Measurements from ENCODE around the gene MATN4.
A peak's percentile ranks its signal among the peaks of the same experiment; 100 is the strongest.

The MATN4 gene

DNA sequence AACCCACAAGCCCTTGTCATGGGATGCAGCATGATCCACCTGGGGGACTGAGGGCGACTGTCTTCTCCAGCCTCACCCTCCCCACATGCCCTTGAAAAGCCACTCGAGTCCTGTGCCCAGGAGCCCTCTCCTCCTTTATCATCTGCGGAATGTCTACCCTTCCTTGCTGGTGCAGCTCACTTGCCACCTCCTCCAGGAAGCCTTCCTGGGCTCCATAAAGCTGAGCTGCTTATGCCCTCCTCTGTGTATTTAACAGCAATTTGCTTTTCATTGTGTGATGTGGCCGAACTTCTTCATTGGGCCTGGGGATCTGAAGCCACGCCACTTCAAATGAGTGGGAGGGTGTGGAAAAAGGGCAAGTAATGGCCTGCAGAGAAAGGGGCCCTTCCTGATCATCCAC, 19.2 kb downstream of the MATN4 start:
- DNase-seq: no peak

DNA sequence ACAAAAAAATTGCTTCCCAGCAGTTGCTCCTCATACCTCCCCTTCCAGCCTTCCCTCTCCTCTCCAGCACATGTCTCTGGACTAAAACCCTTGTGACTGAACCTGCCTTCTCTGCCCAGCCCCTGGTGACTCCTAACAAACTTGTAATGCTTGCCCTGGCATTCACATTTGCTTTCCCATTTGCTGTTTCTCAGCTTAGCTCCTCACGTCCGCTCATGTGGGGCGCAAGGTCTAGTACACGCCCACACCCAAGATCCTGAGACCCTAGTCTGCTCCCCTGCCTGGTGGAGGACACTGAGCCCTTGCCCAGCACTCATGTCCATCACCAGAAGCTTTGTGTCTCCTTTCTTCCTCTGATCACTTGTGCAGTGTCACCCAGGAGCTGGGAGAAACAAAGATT, 19.7 kb downstream of the MATN4 start:
- DNase-seq: no peak

DNA sequence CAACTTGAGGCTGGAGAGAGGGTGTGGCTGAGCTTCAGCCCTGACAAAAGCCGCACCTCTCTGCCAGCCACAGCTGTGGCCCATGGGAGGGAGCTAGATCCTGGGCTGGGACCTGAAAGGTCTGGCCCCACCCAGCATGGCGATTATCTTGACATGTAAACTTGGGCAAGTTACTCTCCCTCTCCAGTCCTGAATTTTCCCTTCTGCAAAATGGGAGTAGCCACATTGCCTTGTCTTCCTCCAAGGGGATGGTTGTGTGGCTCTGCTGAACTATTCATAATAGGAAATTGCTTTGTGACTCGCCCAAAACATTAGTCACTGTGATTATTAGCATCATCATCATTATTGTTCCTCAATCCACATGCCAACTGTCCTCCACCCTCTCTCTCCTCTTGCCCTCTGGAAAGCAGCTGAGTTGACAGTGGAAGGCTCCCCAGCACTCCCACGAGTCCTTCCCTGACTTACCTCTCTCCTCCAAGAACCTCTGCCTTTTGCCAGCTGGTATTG, 24.5 kb downstream of the MATN4 start:
- no peak for DNase-seq

DNA sequence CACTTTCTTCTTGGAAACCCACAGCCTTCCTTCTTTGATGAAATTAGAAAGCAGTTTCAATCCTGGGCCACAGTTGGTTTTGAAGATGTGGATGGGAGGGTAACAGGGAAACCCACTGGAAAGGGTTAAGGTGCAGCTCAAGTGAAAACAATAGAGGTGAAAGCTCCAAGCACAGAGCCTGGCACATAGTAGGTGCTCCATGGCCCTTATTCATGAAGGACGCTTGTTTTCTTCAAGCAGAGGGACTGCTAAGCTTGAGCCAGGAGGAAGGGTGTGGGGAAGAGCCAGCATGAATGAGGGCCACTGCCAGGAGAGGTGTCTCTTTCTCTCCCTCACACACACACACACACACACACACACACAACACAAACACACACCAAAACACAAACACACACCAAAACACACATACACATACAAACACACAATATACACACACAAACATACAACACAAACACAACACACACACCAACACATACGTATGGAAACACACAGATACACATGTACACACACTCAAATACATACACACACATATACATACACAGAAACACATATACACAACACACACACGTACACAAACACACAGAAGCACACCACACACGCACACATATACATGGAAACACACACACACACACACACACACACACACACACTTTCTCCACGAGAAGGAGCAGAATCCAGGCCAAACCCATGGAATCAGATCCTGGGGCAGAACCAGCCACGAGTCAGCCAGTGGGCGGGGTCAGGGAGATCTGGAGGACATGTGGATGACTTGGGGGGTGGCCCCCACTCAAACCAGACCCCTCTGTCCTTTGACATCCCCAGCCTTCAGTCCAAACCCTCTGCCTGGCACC, 25.2 kb downstream of the MATN4 start:
- DNase-seq: no peak

DNA sequence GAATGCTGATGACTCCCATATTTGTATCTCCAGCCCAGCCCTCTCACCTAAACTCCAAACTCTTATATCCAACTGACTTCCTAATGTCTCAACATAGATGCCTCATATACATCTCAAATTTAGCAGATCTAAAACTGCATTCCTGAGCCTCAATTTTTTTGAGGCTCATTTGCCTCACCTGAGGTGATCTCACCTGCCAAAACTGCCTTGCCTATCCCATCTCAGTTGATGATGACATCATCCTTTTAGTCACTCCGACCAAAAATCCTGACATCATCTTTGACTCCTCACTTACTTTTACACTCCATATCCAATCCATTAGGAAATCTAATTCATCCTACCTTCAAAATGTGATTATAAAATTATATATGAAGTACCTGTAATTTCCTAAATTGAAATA, 28.1 kb downstream of the MATN4 start:
- DNase-seq: no peak

DNA sequence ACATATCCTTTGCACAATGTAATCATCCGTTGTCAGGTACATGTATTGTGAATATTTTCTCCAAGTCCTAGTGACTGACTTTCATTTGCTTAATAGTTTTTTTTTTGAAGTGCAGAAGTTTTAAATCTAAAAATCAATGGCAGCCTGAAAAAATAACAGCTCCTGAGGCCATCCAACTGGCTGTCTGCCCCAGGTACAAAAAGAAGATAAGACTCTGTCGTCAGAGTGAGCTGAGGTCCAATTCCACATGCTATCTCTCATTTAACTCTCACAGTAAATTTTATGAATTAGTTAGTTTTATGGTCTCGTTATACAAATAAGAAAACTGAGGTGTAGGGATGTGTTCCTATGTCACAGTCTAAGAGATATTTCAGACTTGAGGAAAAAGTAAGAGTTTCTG, 32.8 kb downstream of the MATN4 start:
- DNase-seq: no peak

DNA sequence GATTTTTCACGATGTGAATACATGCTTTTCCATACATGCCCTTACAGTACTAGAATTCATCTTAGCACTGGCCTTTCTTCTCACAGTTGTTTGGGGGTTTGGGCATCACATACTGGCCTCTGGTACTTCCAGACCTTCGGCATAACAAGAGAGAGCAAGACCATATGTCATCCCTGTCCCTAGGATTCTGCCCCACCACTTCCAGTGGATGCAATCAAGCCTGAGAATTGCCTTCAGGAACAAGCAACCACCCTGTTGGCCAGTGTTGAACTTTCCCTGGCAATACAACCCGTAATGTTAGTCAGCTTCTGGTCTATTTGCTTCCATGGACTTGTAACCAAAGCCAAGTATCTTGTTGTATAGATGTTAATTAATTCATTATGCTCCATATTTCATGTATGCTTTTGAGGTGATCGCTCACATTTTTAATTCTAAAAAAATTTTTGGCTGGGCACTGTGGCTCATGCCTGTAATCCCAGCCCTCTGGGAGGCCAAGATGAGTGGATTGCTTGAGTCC, 38.3 kb downstream of the MATN4 start:
- no peak for DNase-seq

DNA sequence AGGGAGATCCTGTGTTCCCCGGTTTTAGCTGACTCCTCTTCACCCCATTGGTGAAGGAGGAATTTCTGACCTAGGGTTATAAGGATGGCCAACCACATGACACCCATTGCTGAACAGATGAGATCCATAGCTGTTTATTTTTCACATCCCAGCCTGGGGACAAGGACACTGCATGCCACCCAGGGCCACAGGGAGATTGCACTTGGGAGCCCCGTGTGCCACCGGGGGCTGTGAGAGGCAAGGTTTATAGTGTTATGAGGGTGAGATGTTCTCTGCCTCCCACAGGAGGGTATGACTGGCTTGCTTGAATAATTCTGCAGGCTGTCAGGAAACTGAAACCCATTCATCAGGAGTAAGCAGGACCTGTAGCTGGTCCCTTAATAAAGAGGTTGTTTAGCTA, 39.0 kb downstream of the MATN4 start:
- no peak for DNase-seq

DNA sequence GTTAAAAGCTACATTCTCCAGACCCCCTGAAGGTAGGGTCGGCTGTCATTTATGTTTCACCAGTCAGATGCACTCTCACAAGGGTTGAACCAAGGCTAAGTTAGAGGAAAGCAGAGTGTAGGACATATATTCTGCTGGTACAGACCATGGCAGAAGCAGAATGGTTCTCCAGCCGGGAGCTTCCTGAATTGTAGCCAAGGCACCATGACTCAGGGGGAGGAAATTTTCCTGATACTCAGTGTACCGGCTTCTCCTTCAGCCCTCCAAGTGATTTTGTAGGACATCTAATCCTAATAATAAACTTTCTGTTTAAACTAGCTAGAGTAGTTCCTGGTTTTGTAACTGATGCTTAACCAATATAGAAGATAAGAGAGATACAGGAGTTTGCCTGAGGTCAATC, 39.6 kb downstream of the MATN4 start:
- no peak for DNase-seq

DNA sequence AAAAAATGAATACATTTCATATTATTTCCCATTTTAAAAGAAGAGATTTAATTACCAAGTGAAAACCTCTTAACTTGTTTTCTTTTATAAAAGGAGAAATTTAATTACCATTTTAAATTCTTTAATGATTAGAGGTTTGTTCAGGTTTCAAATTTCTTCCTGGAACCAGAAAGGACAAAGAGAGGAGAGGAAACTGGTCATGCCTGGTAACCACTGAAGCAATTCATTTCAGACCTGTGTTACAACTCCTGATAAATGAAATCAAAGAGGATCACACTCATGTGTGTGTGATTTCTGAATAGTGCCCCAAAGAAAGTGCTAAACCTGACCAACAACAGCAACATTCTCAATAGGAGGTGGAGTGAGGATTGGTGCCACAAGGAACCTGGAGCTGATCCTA, 41.1 kb downstream of the MATN4 start:
- no peak for DNase-seq

DNA sequence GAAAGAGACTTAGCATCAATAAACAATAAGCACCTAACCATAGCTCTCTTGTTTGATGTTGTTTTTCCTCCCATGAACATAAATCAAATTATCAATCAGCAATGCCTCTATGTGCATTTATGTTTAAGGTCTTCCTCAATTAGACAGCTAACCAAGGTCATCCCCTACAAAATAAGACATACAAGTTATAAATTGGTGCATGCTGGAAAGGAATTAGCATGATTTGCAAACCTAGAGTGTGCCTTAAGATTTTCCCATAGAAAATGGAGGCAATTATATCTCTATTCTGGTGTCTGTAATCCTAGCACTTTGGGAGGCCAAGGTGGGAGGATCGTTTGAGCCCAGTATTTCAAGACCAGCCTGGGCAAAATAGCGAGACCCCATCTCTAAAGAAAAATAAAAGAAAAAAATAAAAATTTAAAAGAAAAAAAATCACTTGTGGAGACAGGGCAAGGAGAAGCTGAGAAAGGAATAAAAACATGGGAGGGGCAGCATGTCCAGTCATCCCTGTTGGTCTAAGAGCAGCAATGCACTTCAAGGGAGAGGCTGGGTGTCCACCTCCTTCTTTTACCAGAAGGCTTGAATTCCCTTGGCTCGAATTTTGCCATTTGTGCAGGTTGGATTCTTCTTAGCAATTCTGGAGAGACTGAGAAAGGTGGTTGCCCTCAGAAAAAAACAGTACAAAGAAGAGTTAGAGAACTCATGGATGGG, 44.4 kb downstream of the MATN4 start:
- no peak for DNase-seq

DNA sequence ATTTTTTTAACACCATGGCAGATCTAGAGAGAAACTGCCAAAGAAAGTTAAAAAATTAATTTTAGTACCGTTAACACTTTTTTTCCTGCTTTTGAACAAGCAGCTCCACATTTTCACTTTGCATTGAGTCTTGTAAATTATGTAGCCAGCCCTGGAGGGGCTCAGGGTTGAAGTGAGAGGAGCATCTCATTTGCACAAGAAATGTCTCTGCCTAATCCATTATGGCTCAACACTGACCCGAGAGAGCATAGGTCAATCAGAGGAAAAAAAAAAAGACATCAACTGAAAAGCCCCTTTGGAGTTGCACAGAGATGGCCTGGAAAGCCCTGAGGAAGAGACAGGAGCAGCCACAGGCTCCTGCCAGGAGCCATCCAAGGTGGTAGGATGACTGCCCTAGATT, 49.4 kb downstream of the MATN4 start:
- DNase-seq: no peak

DNA sequence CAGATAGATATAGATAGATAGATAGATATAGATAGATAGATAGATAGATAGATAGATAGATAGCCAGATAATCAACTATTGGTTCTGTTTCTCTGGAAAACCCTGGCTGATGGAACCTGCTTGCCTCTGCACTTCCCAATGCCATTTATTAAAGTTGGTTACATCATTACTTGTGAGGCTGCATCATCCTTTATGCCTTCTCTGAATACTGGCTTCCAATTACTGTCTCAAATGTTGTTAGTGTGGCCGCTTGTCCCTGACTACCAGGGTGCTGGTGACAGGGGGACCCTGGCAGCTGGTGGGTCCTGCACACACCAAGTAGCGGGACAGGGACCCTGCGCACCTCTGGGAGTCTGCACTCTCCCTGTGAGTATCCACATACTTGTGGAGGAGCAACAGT, 49.8 kb downstream of the MATN4 start:
- DNase-seq: no peak

DNA sequence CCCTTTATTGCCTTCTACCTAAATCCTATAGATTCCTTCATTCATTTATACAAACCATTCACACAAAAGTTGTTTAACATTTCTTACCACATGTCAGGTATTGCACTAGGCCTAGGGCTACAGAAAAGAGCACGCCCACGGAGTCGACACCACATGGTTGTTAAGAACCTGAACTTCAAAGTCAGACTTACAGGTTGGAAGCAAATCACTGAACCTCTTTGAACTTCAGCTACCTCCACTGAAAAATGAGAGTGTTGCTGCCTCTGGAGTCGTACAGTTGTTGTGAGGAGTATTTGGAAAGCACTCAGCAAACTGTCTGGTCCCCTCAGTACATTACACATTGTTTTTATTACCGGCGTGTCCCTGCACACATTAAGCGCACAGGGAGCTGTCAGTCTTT, 50.4 kb downstream of the MATN4 start:
- no peak for DNase-seq

DNA sequence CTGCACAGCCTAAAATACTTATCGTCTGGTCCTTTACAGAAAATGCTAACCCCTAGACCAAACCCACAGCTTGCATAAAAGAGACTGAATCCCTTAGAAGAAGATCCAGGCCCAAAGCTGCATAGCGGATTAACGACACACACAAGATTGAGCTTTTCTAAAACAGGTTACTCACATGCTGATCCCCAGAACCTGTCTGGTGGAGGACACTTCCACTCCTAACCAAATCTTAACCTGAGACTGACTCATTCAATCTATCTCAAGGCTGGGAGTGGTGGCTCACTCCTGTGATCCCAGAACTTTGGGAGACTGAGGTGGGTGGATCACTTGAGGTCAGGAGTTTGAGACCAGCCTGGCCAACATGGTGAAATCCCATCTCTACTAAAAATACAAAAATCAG, 50.9 kb downstream of the MATN4 start:
- no peak for DNase-seq

DNA sequence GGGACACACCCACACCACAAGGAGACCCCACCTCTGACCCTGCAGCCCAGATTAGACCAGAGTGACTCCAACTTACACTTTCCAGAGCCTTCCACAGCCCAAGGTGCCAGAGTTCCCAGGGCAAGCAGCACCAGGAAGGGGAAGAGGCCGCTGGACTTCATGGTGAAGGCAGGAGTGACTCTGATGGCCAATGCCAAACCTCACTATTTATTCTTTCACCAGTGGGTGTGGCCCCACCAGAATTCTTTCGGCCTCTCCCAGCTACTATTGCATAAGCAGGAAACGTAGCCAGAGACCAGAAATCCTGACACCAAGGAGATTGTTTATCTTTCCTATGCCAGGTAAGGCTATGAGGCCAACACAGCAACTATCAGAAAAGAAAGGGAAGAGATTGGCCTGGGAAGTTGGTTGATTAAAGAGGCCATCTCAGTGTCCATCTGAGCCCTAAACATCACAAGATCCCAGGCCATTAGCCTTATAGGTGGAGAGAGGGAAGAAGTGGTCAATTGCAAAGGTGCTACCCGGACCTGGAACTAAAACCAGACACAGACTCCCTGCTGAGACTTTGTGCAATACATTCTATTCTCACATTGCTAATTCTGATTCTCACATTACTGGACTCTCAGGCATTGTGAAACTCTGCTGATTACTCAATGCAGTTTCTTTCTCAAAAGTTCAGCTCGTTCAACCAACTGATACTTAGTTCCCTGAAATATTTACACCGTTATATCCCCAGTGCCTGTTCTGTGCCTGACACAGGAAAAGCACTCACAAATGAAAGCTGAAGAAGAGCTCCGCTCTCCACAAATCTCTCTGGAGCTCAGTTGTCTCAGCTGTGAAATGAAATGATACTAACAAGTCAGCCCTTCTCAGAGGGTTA, 53.5 kb downstream of the MATN4 start, which contains the start of gene SLPI:
Gene SLPI, minus strand, starts transcription at position 182 of the 880 bp plus-strand sequence. Its CDS starts 21 bp downstream, at position 161.
- peak; percentile 26 for DNase-seq

DNA sequence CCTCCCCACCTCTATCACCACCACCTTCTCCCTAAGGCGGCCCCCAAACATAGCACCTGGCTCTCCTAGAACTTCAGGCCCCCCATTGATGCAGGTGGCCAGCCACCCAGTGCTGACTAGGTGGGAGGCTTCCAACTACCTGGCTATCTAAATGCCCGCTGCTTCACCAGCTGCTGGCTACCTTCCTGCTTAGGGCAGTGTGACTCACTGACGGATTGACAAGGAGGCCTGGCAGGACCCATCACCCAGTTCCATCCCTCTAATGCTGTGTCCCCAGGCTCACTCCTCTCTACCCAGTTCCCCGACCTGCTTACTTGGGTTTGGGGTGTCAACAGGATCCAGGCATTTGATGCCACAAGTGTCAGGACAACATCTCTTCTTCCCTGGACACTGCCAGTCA, 54.8 kb downstream of the MATN4 start:
- DNase-seq: no peak

DNA sequence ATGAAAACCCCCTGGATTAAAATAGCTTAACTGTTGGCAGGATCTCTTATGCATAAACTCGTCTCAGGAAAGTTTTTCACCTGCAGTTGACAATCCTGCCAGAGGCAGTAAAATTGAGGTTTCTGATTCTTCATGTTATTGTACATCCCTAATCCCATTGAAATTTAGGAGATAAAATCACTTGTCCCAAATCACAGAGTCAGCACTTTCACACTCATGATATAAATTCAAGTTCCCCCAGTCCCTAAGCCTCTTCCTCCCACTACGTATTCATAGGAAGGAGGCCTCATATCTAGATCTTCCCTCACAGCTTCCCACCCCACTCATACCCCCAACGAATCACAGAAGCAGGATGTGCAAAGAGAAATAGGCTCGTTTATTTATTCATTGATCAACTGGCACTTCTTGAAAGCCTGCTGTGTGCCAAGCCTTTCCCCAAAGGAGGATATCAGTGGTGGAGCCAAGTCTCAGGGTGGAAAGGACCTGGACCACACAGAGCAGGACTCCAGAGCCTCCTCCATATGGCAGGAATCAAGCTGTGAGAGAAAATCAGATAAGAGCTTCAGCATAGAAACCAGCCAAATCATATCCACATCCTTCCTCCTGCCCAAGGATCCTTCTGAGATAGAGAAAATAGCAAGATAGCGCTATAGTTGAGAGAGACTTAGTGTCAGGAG, 56.1 kb downstream of the MATN4 start:
- DNase-seq: no peak

DNA sequence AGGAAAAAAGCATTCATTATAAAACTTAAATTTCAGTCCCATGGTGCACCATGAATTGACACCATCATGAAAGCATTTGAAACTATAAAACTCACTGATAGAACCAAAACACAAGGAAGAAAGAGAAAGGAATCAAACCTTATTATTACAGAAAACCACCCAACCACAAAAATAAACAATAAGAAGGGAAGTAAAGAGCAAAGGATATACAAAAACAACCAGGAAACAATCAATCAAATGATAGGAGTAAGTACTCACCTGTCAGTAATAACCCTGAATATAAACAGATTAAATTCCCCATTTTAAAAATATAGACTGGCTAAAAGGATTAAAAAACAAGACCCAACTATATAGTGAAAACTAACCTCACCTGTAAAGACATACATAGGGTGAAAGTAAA, 59.5 kb downstream of the MATN4 start:
- no peak for DNase-seq

DNA sequence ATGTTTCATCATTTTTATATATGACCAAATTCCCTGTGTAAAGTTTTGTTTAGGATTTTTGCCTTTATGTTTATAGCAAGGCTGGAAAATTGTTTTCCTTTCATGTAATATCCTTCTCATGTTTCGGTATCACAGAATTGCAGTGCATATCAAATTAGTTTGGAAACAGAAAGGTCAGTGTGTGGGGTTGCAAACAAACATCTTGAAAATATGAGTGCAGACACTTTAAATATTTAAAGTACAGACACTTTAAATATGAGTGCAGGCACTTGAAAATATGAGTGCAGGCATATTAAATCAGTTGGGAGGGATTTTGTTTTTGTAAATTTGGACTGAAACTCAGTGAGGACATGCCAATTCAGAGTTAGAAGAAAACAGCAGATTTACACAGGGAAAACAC, 60.2 kb downstream of the MATN4 start:
- no peak for DNase-seq

DNA sequence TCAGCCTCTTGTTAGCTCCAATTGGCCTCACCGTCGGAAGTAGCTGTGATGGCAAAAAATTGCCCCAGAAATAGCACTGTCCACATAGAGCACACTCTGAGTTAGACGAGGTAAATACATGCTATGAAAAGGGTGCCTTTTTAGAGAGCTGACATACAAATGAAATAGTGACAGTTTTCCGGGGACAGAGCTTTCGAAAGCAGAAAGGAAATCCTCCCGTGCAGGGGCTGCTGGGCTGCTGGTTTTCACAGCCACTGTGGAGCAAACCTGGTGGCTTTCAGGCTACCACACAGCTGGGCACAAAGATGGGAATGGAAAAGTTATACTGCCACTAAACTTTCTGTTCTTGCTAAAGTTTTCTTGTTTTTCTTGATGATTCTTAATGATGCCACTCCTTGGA, 62.0 kb downstream of the MATN4 start:
- no peak for DNase-seq

Data from HCEC 1CT (cell line).